Fibroblast of pulmonary artery (primary cell): Measurements from ENCODE around the gene GPRIN3.

Experiments used
- DNase-seq: peaks from one replicate; pipeline ENCODE4 v3.0.0-alpha.2; 2010; ENCODE audit warnings: low read depth
- H3K4me3 ChIP-seq: replicated peaks from 2 replicates; pipeline ENCODE4 v1.5.1; 2011; ENCODE audit warnings: low read depth, mild to moderate bottlenecking, control low read depth, low read length, moderate library complexity
- TF ChIP-seq, protein P1 (sequence below): IDR thresholded peaks from 2 replicates; pipeline ENCODE4 v1.5.1; 2011; ENCODE audit warnings: mild to moderate bottlenecking, control low read depth, low read length, inconsistent platforms; ENCODE audit errors: missing control alignments

Gene GPRIN3

DNA sequence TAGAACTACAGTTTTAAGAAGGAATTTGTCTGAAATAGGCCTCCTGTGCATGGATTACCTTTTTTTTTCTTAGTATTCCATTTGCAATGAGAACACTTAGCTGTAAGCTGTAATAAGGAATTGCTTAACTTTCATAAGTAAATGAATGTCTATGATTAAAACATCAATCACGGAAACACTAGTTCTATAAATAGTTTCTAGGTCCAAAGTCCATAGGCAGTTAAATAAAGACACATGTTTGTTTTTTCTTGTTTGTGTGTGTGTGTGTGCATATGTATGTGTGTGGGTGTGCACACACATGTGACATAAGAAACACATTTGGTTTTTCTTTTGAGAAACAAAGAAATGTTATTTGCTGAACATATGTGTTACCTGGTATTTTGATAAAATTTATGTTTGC is 11.2 kb downstream of the GPRIN3 start:
- no peak for DNase-seq
- H3K4me3 ChIP-seq: no peak overlapping the region
- TF ChIP-seq, protein P1, sequence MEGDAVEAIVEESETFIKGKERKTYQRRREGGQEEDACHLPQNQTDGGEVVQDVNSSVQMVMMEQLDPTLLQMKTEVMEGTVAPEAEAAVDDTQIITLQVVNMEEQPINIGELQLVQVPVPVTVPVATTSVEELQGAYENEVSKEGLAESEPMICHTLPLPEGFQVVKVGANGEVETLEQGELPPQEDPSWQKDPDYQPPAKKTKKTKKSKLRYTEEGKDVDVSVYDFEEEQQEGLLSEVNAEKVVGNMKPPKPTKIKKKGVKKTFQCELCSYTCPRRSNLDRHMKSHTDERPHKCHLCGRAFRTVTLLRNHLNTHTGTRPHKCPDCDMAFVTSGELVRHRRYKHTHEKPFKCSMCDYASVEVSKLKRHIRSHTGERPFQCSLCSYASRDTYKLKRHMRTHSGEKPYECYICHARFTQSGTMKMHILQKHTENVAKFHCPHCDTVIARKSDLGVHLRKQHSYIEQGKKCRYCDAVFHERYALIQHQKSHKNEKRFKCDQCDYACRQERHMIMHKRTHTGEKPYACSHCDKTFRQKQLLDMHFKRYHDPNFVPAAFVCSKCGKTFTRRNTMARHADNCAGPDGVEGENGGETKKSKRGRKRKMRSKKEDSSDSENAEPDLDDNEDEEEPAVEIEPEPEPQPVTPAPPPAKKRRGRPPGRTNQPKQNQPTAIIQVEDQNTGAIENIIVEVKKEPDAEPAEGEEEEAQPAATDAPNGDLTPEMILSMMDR: no peak

DNA sequence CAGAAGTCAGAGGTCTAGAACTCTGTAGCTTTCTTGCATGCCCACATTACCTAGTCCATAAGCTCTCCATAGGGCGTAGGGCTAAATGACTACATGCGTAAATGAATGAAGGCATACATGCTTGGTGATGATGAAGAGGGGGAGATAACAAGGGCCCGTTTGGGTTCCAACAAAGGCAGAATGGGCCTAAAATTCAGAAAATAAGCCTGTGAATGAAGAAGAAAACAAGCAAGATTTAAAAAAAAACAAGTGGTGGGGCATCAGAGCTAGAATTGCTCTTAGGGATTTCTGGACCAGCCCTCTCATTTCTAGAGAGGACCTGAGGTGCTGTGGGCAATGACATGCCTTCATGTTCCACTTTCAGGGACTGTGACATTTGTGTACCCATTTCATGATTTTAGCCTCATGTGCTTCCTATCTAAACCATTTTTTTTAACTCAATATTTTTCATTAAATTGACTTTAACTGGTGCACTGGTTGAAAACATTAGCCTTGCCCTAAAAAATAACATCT is 12.1 kb downstream of the GPRIN3 start:
- TF ChIP-seq, protein P1: no peak
- no peak for DNase-seq

DNA sequence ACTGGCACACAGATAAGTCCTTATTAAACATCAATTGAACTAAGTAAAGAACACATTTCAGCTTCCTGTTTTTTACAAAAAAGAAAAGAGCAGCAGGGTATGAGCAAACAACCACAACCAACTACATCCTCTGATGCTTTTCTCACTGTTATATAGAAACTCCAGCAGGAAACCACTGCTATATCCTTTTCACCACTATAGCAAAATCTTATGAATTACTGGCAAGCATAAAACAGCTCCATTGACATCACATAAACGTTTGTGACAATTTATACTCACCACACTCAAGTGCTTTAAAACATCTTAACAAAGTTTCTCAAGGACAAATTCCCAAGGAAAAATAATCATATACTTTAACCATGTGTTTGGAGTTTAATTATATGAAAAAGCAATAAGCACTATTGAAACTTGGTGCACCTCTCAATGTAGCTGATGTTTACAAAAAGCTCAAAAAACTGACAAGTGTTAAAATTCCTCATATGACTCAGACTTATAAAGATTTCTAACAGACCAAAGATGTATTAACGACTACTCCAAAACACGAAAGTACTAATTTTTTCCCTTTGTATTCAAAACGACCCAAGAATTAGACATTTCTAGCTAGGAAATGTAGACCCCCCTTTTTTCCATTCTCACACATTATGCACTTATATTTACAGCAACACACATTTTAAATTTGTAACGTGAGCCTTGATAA is 12.9 kb downstream of the GPRIN3 start:
- no peak overlapping the region for H3K4me3 ChIP-seq
- no peak for DNase-seq
- TF ChIP-seq, protein P1: no peak

More for the DNA sequence above, 12.1 kb downstream of the GPRIN3 start:
- no peak overlapping the region for H3K4me3 ChIP-seq

DNA sequence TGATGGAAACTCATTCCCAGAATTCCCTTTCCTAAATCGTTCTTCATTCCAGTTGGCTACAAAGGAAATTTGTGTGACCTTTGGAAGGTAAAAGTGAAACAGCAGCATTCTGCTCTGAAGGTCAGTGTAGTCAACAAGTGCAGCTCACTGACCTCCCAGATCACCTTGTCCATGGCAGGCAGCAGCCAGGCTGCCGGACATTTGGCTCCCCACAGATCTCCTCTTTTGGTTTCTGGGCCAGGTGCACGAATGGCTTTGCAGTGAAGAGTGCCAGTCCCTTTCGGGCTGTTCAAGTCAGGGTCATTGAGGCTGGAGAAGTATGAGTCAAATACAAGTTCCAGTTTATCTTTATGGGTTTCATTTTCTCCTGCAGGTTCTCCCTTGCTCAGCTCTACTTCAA is 14.3 kb downstream of the GPRIN3 start:
- H3K4me3 ChIP-seq: no peak overlapping the region
- TF ChIP-seq, protein P1: no peak
- DNase-seq: no peak

DNA sequence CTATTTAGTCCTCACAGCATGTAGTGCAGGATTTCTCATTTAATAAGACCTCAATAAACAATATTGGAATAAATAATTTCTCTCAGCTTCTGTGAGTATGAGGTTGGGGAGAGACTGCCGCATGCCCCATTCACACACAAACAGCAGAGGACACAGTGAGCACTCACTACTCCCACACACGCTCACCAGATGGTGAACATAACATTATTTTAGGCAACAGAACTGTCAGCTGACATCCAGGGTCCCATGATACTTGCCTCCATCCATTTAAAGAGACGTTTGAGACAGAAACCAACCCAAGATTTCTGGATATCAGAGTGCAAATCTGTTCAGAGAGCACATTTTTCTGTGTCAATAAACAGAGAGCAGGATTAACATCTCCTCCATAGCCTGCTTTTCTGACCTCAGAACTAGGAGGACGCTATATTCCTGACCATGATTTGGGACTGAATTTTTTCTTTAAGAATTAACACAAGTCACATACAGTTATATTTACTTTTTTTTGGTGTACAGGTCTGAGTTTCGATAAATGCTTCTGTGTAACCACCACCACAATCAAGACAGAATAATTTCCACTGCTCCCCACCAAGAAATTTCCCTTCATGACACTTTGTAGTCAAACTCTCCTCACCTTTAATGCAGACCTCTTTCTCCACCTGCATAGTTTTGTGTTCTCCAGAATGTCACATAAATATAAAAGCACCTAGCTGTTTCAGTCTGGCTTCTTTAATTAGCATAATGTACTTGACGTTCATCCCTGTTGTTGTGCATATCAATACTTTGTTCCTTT is 16.7 kb downstream of the GPRIN3 start:
- no peak overlapping the region for H3K4me3 ChIP-seq

DNA sequence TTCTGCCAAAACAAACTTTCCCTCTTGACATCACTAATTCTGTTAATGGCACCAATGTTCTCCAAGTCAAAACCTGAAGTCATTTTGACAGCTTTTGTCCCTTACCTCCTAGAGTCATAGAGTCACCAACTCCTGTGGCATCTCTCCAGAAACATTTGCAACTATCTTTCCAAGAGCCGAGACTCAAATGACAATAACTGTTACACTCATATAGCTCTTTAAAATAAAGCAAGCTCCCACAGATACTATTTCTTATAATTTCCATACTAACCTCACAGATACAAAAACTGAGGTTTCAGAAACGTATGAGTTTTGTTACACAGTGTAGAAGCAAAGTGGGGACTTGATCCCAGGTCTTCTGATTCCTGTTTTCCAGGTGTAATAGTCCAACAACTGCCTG is 18.3 kb downstream of the GPRIN3 start:
- no peak for DNase-seq
- no peak overlapping the region for H3K4me3 ChIP-seq
- TF ChIP-seq, protein P1: no peak

More for the DNA sequence above, 16.7 kb downstream of the GPRIN3 start:
- DNase-seq: no peak
- TF ChIP-seq, protein P1: no peak
